PC-3 (cell line): ENCODE data around the gene PTH2. TPM values are rescaled to one million over a fixed set of nuclear protein-coding genes. Genes with fewer than 3 reads are reported as not detected.

Source experiments
- ATAC-seq: fragments of 200-7000 bp; cut with Tn5 transposase; 2 replicates; pipeline ENCODE4 v1.9.1; 2020; ENCODE audit warnings: mild to moderate bottlenecking, moderate library complexity
- BruUV-seq: library from RNA; stranded (reverse); fragments of 400-500 nt; replicated peaks from 2 replicates; lab custom pipeline; 2021; lab: Mats Ljungman, UMichigan
- CTCF ChIA-PET: fragments of 300-600 bp; sonication (Branson Sonifier 250); formaldehyde crosslinking; loops from one replicate; lab custom pipeline; 2022; ENCODE audit warnings: antibody characterized with exemption; lab: Charles Lee
- POLR2A ChIA-PET: fragments of 300-600 bp; sonication (Branson Sonifier 250); formaldehyde crosslinking; loops from one replicate; lab custom pipeline; 2022; ENCODE audit warnings: antibody characterized with exemption; ENCODE audit not compliant: unreplicated experiment; lab: Charles Lee
- DNase-seq: peaks from one replicate; pipeline ENCODE4 v3.0.0-alpha.2; 2015
- H2AFZ ChIP-seq: fragments of 300-600 bp; sonication (generic); 2 replicates; pipeline ENCODE4 v1.6.0; 2016; ENCODE audit warnings: antibody characterized with exemption, low read length
- H3F3A ChIP-seq: fragments of 300-600 bp; sonication (generic); one replicate; pipeline ENCODE4 v1.6.0; 2017; ENCODE audit warnings: antibody characterized with exemption, low read length, control low read depth, mild to moderate bottlenecking; ENCODE audit not compliant: unreplicated experiment
- H3K27ac ChIP-seq: fragments of 300-600 bp; sonication (generic); 2 replicates; pipeline ENCODE4 v1.5.1; 2016; ENCODE audit warnings: mild to moderate bottlenecking, low read length
- H3K27me3 ChIP-seq: fragments of 300-600 bp; sonication (generic); 2 replicates; pipeline ENCODE4 v1.6.1; 2016; ENCODE audit warnings: low read length, mixed read lengths
- H3K36me3 ChIP-seq: fragments of 300-600 bp; sonication (generic); 2 replicates; pipeline ENCODE4 v1.6.1; 2016; ENCODE audit warnings: low read depth, mixed run types, low read length, mixed read lengths
- H3K4me1 ChIP-seq: fragments of 300-600 bp; sonication (generic); 2 replicates; pipeline ENCODE4 v1.5.1; 2016; ENCODE audit warnings: low read length; ENCODE audit not compliant: insufficient read depth
- H3K4me2 ChIP-seq: fragments of 300-600 bp; sonication (generic); 2 replicates; pipeline ENCODE4 v1.6.0; 2016; ENCODE audit warnings: low read length
- H3K4me3 ChIP-seq: fragments of 300-600 bp; sonication (generic); 2 replicates; pipeline ENCODE4 v1.5.1; 2016; ENCODE audit warnings: mild to moderate bottlenecking, low read length, mixed read lengths
- H3K79me2 ChIP-seq: fragments of 300-600 bp; sonication (generic); 2 replicates; pipeline ENCODE4 v1.6.1; 2017; ENCODE audit warnings: low read length, mixed read lengths
- H3K9ac ChIP-seq: fragments of 300-600 bp; sonication (generic); 2 replicates; pipeline ENCODE4 v1.6.0; 2016; ENCODE audit warnings: mild to moderate bottlenecking, low read length
- H3K9me2 ChIP-seq: fragments of 300-600 bp; sonication (generic); replicated peaks from 2 replicates; pipeline ENCODE4 v1.6.1; 2016; ENCODE audit warnings: mixed run types, low read length, mixed read lengths
- H3K9me3 ChIP-seq: fragments of 300-600 bp; sonication (generic); 2 replicates; pipeline ENCODE4 v1.6.1; 2016; ENCODE audit warnings: low read length, mixed read lengths
- H4K20me1 ChIP-seq: fragments of 300-600 bp; sonication (generic); 2 replicates; pipeline ENCODE4 v1.6.1; 2016; ENCODE audit warnings: low read length, mixed read lengths
- EZH2 ChIP-seq: fragments of 300-600 bp; sonication (generic); IDR thresholded peaks from one replicate; pipeline ENCODE4 v1.6.1; 2017; ENCODE audit warnings: antibody characterized with exemption, mild to moderate bottlenecking, low read length; ENCODE audit not compliant: unreplicated experiment
- EZH2phosphoT487 ChIP-seq: fragments of 300-600 bp; sonication (generic); IDR thresholded peaks from 2 replicates; pipeline ENCODE4 v1.6.1; 2018; ENCODE audit warnings: mild to moderate bottlenecking, antibody characterized with exemption, low read length, borderline replicate concordance
- intact Hi-C: fragments of 100-400 bp; cut with micrococcal nuclease; formaldehyde crosslinking; loops from 2 replicates; pipeline ENCODE4 v1.9.0; 2023
- total RNA-seq: library from RNA; depleted of rRNA; stranded (reverse); fragments of >200 nt; gene quantifications from 2 replicates; pipeline ENCODE4 v1.2.3, GENCODE V29; 2014
- TF ChIP-seq, protein P1 (sequence below): fragments of 300-600 bp; sonication (generic); conservative IDR thresholded peaks from 2 replicates; pipeline ENCODE4 v1.5.1; 2017; ENCODE audit warnings: antibody characterized with exemption, low read depth, mild to moderate bottlenecking, low read length

PTH2 gene
- total RNA-seq, 1 experiment from 2014 or later: not detected

DNA sequence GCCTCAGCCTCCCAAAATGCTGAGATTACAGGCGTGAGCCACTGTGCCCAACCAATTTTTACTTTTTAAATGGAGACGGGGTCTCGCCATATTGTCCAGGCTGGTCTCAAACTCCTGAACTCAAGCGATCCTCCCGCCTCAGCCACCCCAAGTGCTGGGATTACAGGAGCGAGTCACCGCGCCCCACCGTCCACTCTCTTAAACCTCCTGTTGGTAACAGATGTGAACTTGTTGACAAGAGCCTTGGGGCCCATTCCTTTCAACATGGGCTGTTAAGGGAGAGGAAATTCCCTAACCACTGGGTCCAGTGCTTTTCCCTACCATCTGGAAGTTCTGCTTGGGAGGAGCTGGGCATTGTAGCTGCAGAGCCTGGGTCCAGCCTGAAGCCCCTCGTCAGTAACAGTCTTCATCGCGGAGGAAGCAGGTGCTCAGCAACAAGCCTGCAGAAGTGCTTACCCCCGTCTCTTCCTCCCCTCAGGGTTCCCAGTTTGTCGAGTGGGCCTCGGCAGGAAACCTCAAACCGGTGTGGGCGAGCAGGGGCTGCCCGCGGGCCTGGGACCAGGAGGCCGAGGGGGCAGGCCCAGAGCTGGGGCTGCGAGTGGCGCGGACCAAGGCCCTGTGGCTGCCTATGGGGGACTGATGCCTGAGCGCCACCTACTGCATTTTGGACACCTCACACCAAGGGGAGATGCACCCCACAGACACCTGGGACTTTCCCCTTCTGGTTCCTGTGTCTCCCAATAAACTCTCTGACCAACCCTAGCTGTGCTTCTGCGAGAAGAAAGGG is 46.8 kb upstream of the PTH2 start:
- Histone ChIP-seq H4K20me1 (no peaks in the 10 kb centered on the region), H3K36me3 (no peaks in the 10 kb centered on the region; the same call in 1 of the 2 replicates), H3K27me3 (no peaks in the 10 kb centered on the region), H3F3A (no peaks in the 10 kb centered on the region), H3K9me3 (no peaks in the 10 kb centered on the region), H3K9ac (no peak overlapping the region), H3K27ac (no peak overlapping the region), H3K4me1 (no peaks in the 10 kb centered on the region), H3K4me3 (no peak overlapping the region), H3K79me2 (no peaks in the 10 kb centered on the region), H3K9me2 (no peaks in the 10 kb centered on the region), H2AFZ (no peak overlapping the region), H3K4me2 (no peak overlapping the region)
- ChIA-PET CTCF (no interaction called here), POLR2A (no interaction called here)
- no TSS peak for BruUV-seq
- no peak for DNase-seq
- ATAC-seq: no peak
- TF ChIP-seq, protein P1, sequence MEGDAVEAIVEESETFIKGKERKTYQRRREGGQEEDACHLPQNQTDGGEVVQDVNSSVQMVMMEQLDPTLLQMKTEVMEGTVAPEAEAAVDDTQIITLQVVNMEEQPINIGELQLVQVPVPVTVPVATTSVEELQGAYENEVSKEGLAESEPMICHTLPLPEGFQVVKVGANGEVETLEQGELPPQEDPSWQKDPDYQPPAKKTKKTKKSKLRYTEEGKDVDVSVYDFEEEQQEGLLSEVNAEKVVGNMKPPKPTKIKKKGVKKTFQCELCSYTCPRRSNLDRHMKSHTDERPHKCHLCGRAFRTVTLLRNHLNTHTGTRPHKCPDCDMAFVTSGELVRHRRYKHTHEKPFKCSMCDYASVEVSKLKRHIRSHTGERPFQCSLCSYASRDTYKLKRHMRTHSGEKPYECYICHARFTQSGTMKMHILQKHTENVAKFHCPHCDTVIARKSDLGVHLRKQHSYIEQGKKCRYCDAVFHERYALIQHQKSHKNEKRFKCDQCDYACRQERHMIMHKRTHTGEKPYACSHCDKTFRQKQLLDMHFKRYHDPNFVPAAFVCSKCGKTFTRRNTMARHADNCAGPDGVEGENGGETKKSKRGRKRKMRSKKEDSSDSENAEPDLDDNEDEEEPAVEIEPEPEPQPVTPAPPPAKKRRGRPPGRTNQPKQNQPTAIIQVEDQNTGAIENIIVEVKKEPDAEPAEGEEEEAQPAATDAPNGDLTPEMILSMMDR: peak; percentile 44; the same call in 1 of the 2 replicates
- no peak for TF ChIP-seq EZH2
- intact Hi-C loops: no loop called here

DNA sequence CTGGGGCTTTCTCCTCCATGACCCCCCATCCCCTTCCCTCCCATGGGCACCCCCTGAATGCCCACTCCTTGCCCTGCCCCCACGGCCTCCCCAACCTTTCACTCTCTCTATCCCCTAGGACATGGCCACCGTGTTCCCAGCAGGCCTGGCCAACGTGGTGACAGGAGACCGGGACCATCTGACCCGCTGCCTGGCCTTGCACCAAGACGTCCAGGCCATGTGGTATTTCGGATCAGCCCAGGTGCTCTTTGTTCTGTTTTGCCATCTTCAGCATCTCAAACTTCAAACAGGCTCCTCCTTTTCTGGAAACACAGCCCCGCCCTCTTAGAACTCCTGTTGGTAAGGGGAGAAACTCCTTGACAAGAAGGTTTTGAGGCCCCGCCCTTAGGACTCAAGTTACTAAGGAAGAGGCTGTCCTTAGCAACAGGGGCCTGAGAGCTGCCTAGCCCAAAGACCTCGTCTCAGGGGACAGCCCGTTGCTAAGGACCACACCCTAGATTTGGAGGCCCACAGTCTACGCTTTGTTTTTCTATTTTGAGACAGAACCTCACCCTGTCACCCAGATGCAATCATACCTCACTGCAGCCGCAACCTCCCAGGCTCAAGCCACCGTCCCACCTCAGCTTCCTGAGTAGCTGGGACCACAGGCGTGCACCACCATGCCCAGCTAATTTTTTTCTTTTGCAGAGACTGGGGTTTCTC is 45.7 kb upstream of the PTH2 start:
- DNase-seq (peak; percentile 77), ATAC-seq (peak; percentile 75)
- Histone ChIP-seq H3K4me2 (no peak overlapping the region), H3K4me3 (no peak overlapping the region), H3K27ac (no peak overlapping the region), H4K20me1 (no peaks in the 10 kb centered on the region), H3K9ac (no peak overlapping the region), H3K9me3 (no peaks in the 10 kb centered on the region), H3K79me2 (no peaks in the 10 kb centered on the region), H2AFZ (0 out of 2 replicates have a peak overlapping the region, but pooled peaks have one; percentile 29), H3F3A (no peaks in the 10 kb centered on the region), H3K4me1 (no peaks in the 10 kb centered on the region), H3K9me2 (no peaks in the 10 kb centered on the region), H3K27me3 (no peaks in the 10 kb centered on the region), H3K36me3 (no peaks in the 10 kb centered on the region; the same call in 1 of the 2 replicates)
- no TSS peak for BruUV-seq
- intact Hi-C loops: no loop called here
- ChIA-PET POLR2A (no interaction called here), CTCF (no interaction called here)
- TF ChIP-seq, protein P1: no peak
- TF ChIP-seq EZH2phosphoT487 (no peak), EZH2 (no peak)
